HuH-7.5 (cell line): ENCODE measurements around the gene RHOH.

Experiments used
- DNase-seq: peaks from one replicate; pipeline ENCODE4 v3.0.0; 2011; ENCODE audit warnings: low spot score

RHOH gene

GRCh38 chr4:40205259-40206198 is 8.7 kb downstream of the RHOH start:
- DNase-seq: no peak

DNA sequence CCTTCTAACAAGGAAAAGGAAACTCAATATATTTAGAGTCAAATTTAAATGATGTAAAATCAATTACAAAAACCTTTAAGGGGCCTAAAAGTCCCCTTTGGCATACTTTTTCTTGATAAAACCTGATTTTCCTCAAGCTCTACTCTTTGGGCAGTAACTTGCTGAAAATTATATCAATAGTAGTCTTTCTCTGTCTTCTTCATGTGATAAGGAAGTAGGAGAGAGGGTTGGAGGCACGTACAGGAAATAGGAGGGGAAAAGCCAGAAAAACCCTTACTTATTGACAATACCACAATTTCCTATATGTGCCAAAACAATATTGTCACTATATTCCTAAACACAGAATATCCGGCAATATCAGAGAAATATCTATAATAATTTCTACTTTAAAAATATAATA is 9.6 kb downstream of the RHOH start:
- DNase-seq: no peak

- DNase-seq: no peak
Measured at GRCh38 chr4:40209401-40209800, 12.6 kb downstream of the RHOH start.

- DNase-seq: no peak
Measured at GRCh38 chr4:40210776-40211175, 13.9 kb downstream of the RHOH start.

- DNase-seq: no peak
Measured at GRCh38 chr4:40211224-40212185, 14.7 kb downstream of the RHOH start.

GRCh38 chr4:40212674-40213527 is 16.1 kb downstream of the RHOH start:
- DNase-seq: no peak

- DNase-seq: no peak
Measured at GRCh38 chr4:40214038-40214437, 17.2 kb downstream of the RHOH start.

- DNase-seq: no peak
Measured at GRCh38 chr4:40214661-40215418, 18.0 kb downstream of the RHOH start.

DNA sequence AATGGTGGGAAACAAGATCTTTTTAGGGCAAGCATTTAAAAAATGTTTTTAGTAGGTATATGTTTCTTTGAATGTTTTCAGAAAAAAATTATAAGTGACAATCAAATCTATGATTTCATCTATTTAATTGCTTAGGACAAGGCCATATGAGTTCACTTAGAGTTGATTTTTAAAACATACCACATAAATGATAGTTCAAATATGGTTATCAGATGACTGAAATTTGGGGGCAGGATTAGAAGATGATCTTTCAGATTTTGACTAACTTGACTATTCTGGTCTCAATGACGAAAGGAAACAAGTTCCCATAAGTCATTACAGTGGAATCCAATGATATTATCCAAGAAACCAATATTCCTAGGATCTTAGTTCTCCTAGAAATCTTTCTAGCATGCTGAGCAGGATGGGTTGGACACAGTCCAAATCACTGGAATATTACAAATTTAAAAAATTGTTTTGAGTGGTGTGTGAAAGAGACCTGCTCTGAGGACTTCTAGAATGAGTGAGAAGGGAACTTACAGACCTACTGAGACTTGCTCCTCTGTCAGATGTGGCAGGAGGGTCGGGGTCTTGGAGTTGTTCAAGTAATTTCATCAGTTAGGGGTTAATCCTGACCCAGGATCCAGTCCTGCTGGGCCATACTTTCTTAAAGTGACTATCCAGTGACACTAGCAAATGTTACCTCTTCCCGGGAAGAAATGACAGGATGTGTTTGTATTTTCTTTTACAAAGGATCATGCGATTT is 20.0 kb downstream of the RHOH start:
- DNase-seq: no peak

DNA sequence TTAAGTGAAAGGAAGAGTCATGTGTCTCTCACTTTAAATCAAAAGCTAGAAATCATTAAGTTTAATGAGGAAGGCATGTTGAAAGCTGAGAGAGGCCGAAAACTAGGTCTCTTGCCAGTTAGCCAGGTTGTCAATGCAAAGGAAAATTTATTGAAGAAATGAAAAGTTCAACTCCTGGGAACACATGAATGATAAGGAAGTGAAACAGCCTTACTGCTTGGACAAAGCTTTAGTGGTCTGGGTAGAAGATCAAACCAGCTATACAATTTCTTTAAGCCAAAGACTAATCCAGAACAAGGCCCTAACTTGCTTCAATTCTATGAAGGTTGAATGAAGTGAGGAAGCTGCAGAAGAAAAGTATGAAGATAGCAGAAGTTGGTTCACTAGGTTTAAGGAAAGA is 24.9 kb downstream of the RHOH start:
- no peak for DNase-seq

- DNase-seq: no peak
Measured at GRCh38 chr4:40223343-40223742, 26.5 kb downstream of the RHOH start.

DNA sequence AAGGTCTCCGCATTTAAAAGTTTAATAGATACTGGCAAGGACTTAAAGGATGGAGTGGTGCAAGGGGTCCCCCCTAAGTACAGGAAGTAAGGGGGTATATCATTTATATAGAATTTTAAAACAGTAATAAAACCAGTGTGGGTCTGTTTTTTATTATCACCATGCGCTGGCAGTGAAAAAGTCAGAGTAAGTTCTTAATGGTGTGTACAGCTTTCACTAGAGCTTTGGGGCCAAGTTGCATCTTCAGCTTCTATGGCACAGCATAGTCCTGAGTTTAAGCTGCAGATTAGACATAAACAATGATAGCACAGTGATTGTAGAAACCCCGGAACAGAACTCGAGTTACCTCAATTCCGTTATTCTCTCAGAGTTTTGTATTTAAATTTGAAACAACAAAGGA is 27.6 kb downstream of the RHOH start:
- DNase-seq: no peak

- no peak for DNase-seq
Measured at GRCh38 chr4:40225497-40225896, 28.7 kb downstream of the RHOH start.

DNA sequence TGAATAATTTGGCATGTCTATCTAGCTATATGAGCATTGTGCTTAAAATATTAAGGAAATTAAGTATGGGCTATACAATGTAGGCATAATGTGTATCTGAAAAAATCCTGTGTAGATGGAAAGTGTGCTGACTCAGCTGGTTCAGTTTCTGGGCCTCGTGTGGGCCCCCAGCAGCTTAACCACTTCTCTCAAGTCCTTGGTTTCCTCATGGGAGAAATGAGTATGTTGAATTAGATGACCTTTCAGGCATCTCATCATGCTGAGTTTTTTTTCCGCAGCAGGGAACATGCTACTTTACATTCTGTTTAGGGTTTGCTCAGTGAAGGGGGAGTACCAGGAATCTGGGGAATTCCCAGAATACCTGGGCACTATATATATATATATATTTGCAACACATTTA is 30.5 kb downstream of the RHOH start:
- DNase-seq: no peak

DNA sequence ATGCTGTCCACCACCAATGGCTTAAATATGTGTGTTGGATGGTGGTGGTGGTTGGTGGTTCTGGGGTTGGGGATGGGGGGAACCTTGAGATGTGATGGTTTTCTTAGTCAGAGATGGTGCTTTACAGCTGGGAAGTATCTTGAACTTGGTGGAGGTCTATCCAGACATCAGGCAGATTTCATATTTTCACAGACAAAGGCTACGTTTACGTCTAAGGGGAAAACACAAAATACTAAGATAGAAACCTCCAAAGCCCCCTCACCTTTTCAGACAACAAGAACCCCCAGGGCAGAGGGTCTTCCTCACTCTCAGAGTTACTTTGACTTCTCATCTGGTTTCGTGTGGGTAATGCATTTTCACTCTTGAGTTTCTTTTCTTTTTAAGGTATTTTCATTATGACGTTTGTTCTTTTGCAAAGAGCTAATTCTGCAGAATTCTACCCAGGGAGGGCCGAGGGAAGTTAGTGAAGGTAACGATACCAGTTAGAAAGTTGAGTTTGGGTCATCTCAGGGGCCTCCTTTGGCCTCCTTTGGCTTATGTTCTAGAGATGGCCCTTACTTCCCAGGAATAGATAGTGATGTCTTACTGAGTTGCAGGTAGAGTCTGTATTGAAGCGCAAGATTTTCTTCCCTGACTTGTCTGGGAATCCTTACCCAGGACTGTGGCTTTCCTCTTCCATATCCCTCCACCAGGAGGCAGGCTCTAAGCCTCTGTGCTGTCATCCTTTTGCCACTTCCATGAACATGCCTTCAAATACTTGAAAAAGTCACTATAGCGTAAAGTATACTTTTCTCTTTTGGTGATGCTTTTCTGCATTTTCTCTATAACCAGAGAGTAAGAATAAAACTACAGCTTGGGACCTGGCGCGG is 31.9 kb downstream of the RHOH start:
- no peak for DNase-seq

GRCh38 chr4:40231316-40231863 is 34.6 kb downstream of the RHOH start:
- no peak for DNase-seq

GRCh38 chr4:40232610-40233009 is 35.8 kb downstream of the RHOH start:
- DNase-seq: no peak

GRCh38 chr4:40233227-40233626 is 36.4 kb downstream of the RHOH start:
- DNase-seq: no peak

DNA sequence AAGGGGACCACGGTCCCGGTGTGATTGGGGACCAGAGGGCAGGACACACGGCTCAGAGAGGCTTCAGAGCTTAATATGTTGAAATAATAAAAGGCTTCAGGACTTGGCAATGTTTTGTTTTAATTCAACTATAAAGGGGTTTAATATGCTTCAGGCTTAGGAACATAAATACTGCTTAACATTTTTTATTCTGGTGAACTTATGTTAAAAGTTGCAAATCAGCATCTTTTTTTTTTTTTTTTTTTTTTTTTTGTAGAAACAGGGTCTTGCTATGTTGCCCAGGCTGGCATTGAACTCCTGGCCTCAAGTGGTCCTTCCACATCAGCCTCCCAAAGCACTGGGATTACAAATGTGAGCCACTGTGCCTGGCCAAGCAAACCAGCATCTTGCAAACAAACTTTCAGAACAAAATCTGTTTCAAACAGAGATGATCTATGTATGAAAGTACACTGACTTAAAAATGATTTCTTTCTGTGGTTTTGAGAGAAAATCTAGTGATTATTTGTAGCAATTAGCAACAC is 37.7 kb downstream of the RHOH start:
- DNase-seq: no peak
